ENCODE data around the gene HES2.
"Not testable (repeated sequence)": the region's sequence is repeated elsewhere in the genome, so short reads cannot be mapped to it uniquely, and the experiment has no call there.

The HES2 gene

DNA sequence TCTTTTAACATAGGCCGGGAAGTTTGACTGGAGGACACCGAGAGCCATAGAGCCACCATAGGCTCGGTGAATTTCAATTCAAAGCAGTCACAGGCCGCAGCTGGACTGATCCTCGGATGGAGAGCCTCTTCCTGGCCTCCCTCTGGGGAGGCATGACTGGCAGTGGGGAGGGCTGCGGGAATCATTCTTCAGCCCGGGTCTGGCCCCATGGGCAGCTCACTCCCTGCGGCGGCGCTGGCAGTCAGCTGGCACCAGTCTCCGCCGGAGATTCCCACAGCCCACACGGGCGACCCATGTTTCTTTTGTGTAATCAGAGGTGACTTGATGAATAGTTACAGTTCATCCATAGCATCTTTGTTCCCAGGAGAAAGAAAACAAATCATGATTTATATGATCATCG is 15.4 kb upstream of the HES2 start:
- no peak for DNase-seq

DNA sequence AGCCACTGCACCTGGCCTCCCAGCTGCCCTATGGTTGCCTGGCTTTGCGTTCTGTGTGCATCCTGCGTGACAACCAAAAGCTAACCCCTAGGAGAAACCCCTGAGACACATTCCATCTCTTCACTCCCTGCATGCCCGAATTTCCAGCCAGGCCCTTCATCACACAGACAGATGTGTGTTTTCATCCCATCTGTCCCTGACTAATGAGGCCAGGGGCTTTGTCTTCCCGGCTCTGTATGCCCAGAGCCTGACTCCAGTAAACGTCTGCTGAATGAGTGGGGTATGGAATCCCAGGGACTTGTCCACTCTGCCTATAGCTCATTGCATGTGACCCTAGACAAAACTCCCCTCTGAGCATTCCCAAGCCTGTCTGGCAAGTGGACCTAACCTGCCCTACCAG is 14.5 kb upstream of the HES2 start:
- no peak for DNase-seq

DNA sequence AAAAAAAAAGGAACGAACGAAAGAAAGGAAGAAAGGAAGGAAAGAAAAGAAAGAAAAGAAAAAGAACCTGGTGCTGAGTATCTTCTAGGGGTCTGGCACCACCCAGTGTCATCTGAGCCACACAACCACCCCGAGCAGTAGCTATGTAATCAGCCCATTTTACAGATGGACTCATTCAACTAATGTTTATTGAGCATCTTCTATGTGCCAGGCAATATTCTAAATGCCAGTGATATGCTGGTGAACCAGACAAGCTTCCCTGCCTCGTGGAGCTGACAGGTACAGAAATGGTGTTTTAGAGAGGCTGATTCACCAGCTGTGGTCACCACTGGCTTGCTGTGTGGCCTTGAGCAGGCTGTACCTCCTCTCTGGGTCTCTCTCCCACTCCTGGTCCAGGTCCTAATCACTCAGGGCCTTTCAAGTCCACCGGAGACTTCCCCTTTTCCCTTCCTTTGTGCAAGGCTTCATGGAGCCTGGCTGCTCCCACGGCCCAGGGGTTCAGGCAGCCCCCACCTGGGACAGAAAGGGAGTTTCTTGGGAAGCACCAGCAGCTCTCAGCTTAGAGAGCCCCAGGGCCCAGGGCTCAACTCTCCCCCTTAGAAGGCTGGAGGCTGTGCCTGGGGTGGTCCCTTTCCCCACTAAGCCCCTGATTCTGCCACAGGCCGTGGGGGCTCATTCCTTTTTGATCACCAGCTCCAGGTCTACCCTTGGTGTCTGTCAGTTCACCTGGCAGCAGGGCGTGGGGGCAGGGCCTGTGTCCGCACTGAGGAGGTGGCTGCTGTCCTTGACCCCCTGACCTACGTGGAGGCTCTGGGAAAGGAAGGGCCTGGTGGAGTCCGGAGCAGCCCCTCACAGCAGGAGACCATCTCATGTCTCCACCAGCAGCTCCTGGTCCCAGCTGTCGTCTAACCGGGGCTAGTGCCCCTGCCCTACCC is 12.2 kb upstream of the HES2 start:
- DNase-seq: not testable (repeated sequence)

DNA sequence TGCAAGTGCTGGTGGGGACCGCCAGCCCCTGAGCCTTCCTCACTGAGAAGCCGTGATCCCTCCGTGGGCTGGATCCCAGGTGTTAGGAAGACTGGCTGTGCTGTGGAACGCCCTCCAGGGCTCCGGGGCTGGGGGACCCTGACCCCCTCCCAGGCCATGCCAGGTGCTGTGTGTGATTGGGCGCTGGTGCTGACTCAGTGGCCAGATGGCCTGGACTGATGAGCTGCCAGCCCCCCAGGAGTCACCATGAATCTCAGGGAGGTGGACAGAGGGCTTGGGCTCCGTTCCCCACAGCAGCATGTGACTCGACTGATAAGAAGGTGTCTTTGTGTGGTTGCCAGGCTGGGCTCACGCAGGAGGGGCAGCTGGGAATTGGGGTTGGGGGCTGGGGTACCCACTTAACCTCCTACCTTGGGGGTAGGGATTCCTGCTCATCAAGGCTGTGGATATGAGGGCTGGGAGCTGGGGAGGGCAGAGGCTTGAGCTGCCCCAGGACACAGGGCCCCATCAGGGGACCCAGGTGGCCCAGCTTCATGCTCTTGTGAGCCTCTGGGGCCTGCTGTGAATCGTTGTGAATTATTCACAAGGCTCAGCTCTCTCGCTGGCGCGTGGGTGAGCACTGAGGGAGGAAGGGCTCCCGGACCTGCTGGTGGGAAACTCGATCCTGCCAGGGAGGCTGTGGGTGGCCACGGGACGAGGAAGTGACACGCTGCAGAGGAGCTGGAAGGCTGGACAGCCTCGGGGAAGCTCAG is 10.1 kb upstream of the HES2 start:
- DNase-seq: not testable (repeated sequence)

DNA sequence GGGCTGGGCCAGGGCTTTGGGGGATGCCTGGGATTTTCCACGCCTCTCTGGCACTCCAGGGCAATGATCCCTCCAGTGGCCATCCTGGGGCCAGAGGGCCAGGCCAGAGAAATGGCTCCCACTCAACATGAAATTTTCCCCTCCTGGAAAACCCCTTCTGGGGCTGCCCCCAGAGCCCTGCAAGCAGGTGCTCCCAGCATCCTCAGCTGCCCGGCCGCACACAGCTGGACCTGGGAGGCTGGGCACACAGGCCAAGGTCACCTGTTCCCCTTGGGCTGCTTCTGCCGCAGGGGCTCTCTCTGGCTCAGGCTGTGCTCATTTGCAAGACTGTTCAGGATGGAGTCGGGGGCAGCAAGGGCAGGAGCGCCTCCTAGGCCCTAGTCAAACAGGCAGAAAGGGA is 8.7 kb upstream of the HES2 start:
- DNase-seq: not testable (repeated sequence)

DNA sequence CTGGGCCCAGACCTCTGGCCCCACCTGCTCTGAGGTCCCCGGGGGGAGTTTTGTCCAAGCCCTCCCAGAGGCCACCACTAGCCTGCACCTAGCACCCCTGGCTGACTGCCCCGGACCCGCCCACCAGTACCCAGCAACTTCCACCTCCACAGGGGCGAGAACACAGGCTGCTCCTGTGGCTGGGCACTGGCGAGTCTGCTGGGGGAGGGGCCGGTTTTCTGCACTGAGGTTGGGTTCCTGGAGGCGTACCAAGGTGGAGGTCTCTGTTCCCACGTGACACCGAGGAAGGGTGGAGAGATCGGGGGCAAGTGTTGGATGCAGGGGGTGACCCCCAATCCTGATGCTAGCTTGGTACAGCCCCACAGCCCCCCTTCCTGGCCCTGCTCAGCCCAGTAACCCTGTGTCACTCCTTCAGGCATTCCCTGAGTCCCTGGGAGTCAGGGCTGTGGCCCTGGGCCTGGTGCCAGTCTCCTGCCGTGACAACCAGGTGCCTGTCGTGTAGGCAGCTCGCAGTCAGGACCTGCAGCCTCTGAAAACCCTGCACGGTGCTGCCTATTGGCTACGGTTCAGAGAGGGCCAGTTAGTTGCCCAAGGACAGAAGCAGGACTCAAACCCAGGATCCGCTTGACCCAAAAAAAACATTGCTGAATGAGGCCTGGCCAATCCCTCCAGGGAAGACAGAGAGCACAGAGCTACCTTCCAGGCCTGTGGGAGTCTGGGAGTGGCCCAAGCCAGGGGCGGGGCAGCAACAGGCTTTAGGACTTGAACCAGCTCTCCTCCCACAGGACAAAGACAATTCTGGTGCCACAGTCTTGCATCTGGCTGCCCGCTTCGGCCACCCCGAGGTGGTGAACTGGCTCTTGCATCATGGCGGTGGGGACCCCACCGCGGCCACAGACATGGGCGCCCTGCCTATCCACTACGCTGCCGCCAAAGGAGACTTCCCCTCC is 8.0 kb upstream of the HES2 start:
- no peak for DNase-seq

DNA sequence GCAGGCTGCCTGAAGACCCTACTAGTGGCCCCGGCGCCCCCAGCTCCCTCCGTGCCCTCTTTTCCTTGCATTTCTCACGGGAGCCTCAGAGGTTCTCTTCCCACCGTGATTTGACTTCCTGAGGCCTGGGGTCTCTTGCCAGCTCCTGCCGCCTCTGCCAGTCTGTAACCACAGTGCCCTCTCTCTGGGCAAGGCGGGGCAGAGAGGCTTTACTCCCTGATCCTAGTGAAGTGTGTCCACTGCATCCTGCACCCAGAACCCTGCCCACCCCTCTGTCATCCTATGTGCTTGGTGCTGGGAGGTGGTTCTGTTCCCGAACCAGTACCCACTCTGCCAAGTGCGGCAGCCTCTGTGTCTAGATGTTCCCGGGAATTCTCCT is 7.2 kb upstream of the HES2 start:
- no peak for DNase-seq

DNA sequence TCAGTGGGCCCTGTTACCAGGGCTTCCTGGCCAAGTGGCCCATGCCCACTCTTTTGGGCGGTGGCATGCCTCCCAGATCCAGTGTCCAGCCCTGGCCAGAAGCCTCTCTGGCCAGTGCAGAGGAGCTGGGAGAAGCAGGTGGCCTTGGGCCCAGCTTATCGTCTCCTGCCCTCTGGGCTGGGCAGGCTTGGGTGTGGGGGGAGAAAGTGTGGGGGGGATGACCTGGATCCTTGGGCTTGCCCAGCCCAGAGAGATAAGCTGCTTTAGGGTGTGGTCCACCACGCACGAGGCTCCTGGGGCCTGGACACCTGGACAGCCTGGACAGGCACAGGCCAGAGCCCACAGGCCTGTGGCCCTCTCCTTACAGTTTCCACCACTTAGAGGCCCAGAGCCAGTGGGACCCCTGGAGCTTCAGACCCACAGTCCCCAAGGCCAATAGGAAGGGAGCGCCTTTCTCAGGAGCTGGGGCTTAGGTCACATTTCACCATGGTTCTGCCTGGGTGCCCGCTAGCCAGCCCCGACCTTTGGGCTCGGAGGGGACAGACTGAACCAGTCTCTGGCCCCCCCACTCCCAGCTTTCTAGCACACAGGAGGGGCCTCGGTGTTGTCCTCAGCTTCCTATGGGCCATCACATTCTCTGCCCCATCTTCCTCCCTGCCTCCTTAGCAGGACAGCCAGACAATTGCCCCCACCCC is 6.7 kb upstream of the HES2 start:
- DNase-seq: no peak

DNA sequence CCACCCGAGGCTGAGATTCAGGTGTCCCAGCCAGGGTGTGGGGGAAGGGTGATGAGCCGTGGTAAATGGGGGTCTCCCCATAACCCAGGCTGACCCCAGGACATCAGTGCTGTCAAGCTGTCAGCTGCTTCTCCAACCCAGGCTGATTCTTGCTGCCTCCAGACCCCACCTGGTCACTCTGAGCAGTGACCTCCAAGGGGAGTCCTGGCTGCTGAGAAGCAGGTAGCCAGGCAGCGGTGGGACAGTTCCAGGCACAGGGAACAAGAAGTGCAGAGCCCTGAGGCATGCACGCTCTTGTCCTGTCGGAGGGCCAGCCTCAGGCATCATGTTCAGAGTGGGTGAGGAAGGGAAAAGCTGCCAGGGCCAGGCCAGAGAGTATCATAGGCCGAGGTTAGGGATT is 5.9 kb upstream of the HES2 start:
- no peak for DNase-seq

DNA sequence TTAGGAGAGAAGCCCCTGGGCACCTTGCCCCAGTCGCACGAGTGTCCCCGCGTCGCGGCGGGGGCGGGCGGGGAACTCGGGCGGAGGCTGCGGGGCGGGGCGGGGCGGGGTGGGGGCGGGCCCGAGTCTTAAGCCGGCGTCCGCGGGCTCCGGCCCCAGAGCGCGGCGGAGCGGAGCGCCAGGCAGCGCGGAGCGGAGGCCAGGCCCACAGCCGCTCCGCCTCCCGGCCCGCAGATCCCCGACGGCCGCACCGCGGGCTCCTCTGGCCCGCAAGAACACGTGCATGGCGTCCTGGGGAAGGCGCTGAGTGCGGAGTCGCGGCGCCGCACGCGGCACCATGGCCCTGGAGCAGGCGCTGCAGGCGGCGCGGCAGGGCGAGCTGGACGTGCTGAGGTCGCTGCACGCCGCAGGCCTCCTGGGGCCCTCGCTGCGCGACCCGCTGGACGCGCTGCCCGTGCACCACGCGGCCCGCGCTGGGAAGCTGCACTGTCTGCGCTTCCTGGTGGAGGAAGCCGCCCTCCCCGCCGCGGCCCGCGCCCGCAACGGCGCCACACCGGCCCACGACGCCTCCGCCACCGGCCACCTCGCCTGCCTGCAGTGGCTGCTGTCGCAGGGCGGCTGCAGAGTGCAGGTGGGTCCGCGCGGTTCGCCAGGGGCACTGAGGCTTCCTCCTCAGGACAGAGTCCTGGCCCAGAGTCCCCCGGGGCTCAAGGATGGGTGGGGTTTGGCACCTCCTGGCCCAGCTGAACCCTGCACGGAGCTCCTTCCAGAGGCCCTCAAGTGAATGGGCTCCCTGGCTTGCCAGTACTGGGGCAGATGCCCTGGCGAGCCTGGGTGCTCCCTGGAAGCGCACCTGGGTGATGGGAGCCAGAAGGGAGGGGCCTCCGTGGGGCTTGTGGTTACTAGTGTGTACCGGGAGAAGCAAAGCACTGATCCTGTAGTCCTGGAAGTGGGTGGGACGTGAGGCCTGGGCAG is 5.2 kb upstream of the HES2 start, which contains the start of gene ESPN:
Gene ESPN, plus strand, starts transcription at position 158 of the 975 bp plus-strand sequence. Its CDS starts 180 bp downstream, at position 338.
- no peak for DNase-seq

DNA sequence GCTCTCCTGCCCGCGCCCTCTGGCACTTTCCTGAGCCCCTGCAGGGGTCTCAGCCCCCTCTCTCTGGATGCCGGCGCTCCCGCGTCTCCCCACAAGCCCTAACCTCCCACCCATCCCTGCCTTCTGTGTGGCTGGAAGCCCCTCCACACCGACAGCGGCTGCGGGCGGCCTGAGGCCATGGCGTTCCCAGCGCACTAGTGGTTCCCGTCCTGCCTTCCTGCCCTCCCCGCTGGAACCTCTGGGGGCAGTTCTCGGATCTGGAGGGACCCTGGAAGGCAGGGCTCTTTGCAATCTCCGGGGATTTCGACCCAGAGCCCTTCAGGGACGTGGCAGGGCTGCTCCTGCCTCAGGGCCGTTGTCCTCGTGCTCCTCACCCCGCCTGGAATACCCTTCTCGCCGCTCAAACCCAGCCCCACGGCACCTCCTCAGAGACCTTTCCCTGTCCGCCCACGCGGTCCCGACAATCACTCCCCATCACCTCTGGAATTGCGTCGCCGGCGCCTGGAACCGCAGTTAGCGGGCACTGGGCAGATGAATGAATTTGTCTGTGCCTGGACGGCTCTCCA is 4.4 kb upstream of the HES2 start:
- DNase-seq: no peak

DNA sequence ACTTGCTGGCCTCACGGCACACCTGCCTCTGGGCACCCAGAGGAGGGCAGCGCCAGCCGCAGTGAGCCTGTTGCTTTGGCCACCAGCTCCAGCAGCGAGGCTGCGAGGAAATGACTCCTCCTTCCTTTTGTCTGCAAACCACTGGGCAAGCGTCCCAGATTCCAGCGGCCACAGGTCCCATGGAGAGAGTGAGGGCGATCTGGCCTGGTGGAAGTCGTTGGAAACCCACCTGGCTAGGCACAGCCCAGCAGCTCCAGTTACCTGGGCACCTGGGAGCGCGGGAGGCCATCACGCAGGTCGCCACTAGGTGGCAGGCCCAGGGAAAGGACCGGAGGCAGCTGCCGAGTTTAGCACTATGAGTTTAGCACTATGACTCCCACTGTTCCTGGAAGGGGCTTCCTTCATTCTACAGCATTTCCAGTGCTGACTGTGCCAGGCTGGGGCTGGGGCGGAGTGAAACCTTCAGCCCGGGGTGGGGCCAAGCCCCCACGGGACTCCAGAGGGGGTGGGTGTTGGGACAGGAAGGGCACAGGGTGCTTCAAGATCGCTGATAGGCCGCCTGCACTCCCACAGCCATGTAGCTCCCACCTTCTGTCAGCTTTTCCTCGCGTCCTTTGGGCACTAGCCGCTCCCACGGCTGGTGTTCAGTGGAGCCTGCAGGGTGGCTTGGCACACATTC is 3.7 kb upstream of the HES2 start:
- peak; percentile 72 for DNase-seq

DNA sequence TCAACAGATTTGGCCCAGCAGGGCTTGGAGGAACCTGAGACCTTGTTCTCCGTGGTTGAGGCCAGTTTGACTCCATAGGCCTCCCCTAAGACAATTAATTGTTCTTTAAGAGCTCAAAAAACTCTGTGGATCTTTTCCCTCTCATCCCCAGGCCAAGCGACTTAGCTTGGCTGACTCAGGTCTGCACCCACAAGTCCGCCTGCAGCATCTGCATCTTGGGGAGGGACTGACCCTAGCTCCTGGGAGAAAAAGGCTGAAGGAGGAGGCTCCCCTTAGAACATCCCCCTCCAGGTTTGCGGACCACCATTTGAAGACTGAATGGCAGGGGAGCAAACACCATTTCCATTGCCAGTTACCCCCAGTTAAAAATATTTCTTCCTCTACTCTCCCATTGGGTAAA is 1.5 kb upstream of the HES2 start:
- no peak for DNase-seq

DNA sequence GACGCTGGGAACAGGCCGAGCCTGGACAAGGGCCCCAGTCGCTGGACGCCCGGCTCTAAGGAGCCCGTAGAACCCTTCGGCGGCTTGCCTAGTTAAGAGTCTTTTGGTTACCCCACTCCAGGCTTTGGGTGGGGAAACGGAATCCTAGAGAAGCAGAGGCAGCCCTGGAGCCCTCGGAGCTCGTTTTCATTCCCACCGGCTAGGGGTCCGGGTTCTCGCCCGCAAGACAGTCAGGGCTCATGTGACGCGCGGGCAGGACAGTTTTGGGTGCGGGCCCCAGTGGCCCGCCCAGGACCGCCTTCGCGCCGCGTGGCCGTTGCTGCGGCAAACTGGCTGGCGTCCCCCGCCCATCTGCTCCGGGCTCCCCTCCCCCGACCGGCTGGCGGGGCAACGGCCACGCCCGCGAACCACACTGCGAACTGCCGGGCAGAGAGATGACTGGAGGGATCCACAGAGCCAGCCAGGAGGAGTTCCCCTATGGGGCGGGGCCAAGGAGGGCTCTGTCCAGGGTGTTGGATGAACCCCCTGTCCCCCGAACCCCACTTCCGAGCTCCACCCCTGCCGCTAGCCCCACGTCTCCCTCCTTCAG is 829 bp upstream of the HES2 start:
- DNase-seq: no peak

DNA sequence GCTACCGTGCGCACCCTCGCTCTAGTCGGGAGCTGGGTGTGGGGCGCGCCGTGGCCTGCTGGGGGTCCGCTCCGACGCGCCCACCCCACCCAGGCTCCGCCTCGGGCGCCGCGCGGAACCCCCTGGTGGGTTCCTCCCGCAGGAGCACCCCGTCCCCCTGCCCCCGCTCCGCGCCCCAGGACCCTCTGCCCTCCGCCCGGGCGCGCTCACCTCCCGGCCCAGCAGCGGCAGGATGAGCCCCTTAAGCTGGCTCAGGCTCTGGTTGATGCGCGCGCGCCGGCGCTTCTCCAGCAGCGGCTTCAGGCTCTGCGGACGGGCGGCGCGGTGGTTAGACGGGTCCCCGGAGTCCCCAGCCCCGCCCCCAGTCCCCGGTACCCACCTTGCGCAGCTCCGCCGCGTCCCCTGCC is 319 bp downstream of the HES2 start:
- DNase-seq: peak; percentile 10

DNA sequence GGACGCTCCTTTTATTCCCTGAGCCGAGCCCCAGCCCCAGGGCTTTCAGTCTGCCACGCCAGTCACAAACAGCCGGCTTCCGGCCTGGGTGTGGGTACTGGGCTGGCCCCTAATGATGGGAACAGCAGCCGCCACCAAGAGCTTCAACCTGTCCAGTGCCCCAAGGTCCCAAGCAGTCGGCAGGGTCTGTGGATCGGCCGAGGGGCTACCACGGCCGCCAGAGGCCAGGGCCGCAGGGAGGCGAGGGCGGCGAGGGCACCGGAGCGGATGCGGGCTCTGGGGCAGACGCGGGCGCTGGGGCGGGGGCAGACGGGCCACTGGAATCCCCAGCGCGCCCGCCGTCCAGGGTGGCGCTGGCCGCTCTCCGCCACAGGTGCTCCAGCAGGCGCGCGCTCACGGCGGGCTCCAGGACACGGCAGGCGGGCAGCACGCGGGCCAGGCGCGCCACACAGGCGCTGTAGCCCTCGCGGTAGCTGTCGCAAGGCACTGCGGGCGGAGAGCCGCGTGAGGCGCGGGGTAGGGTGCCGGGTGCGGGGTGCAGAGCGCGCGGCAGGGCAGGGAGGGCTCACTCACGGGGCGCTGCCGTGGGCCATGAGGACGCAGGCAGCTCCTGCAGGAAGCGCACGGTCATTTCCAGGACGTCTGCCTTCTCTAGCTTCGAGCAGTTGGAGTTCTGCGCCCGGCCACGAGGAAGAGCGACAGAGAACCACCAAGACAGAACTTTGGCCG is 887 bp downstream of the HES2 start:
- no peak for DNase-seq

DNA sequence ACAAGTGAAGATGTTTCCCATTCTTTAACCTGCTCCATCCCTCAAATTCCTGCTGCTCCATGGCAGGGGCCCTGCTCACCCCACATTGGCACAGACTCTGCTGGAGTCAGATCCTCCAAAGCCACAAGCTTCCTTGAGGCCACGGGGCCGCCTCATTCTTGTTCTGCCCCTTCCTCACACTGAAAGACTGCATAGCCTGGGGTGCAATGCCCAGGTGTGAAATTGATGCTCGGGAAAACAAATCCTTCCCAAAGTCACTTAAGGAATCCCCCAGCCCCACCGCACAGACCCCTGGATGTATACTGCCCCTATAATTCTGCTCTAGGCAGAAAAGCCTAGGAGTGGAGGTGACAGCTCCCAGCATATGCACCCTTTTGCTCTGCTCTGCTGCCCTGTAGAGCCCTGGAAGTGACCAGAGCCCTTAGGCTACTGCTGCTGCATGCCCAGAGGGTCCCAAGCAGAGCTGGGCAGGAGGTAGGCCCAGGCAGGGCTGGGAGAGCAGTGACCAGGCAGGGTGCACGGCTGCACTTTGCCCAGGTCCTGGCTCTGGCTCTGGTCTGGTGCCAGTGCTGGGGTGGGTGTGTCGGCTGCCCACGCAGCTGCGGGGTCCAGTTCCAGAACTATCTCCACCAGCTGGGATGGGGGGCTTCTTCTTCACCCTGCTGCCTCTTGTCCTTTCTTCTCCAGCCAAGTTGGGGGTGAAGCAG is 1.6 kb downstream of the HES2 start:
- no peak for DNase-seq

DNA sequence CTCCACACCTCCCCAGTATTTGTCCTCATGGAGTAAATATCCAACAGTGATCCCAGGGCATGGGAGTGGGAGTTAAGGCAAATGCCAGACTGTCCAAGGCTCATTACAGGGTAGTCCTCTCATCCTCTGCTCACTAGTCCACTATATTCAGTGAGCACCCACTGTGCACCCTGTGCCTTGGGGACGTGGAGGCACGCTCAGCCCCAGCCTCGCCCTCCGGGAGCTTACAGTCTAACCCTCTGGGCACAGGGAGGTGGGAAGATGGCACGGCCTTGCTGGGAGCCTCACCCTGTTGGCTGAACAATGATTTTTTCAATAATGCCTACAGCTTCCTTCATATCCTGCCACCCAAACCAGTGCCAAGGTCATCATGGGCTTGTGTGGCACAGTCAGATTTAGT is 2.8 kb downstream of the HES2 start:
- no peak for DNase-seq
